Activated T-helper 2 cell treated with anti-CD3 and anti-CD28 coated beads, Interferon-gamma antibody, Interleukin-2, Interleukin-4, amounts not matched to agents 10 μg/mL and 5 μg/mL and 100 μg/mL, durations not matched to agents 14 hours and 24 hours and 36 hours (primary cell): ENCODE measurements around the gene UBE2Z. TPM values are rescaled to one million over a fixed set of nuclear protein-coding genes. Genes with fewer than 3 reads are reported as not detected.
"Not testable (repeated sequence)": the region's sequence is repeated elsewhere in the genome, so short reads cannot be mapped to it uniquely, and the experiment has no call there.

Source experiments
- DNase-seq: peaks from one replicate; pipeline ENCODE4 v3.0.0; 2021; ENCODE audit warnings: low spot score
- H3K27ac Mint-ChIP-seq: one replicate; pipeline ENCODE4 v1.8.0; 2021; ENCODE audit warnings: mixed read lengths
- H3K27me3 Mint-ChIP-seq: one replicate; pipeline ENCODE4 v1.8.0; 2021; ENCODE audit warnings: low read depth, mixed read lengths
- H3K36me3 Mint-ChIP-seq: one replicate; pipeline ENCODE4 v1.8.0; 2021; ENCODE audit warnings: low read depth, mixed read lengths
- H3K4me1 Mint-ChIP-seq: one replicate; pipeline ENCODE4 v1.8.0; 2021; ENCODE audit warnings: low read depth, mixed read lengths
- H3K4me3 Mint-ChIP-seq: one replicate; pipeline ENCODE4 v1.8.0; 2021; ENCODE audit warnings: low read depth, mild to moderate bottlenecking, moderate library complexity, mixed read lengths
- H3K9me3 Mint-ChIP-seq: one replicate; pipeline ENCODE4 v1.8.0; 2021; ENCODE audit warnings: mixed read lengths
- intact Hi-C: fragments of 100-400 bp; cut with micrococcal nuclease; formaldehyde crosslinking; loops from one replicate; pipeline ENCODE4 v1.15.1; 2023
- total RNA-seq: library from RNA; stranded (reverse); gene quantifications from 2 replicates; pipeline ENCODE4 v1.2.3, GENCODE V29; 2022

The UBE2Z gene
- total RNA-seq, result 81.3 and 85.2 TPM in 2 replicates

GRCh38 chr17:48908047-48908843 lies at the start of gene UBE2Z:
UBE2Z (plus strand) TSS chr17:48908407; CDS start chr17:48908504, 97 bp downstream.
- peak within 1 kb of the TSS; percentile 87 for H3K4me3 Mint-ChIP-seq
- no peaks in the 10 kb centered on the region for H3K27me3 Mint-ChIP-seq
- peak within 1 kb of the TSS; percentile 95 for H3K27ac Mint-ChIP-seq
- peaks cover 39% of the 10 kb centered on the region for H3K4me1 Mint-ChIP-seq
- no peaks in the 10 kb centered on the region for H3K9me3 Mint-ChIP-seq
- intact Hi-C loops, result loop anchor here (1.0 to 10.0 kb wide), 2 partner anchors 16 to 287 kb away; partner anchors contain the start of gene ATP5MC1
- DNase-seq, result peak; percentile 82
- H3K36me3 Mint-ChIP-seq, result peaks cover 43% of the 10 kb centered on the region

- Mint-ChIP-seq H3K4me1 (peaks cover 21% of the 10 kb centered on the region), H3K27me3 (no peaks in the 10 kb centered on the region), H3K36me3 (peaks cover 65% of the 10 kb centered on the region), H3K9me3 (no peaks in the 10 kb centered on the region), H3K4me3 (no peak overlapping the region), H3K27ac (no peak overlapping the region)
- intact Hi-C loops, result no loop called here
- DNase-seq, result no peak
Observed at GRCh38 chr17:48860034-48860433, 48.2 kb upstream of the UBE2Z start.

- no peak overlapping the region for H3K4me3 Mint-ChIP-seq
- intact Hi-C loops, result no loop called here
- H3K27ac Mint-ChIP-seq, result no peak overlapping the region
- DNase-seq, result no peak
- H3K36me3 Mint-ChIP-seq, result peaks cover 63% of the 10 kb centered on the region
- H3K9me3 Mint-ChIP-seq, result no peaks in the 10 kb centered on the region
- H3K4me1 Mint-ChIP-seq, result peaks cover 17% of the 10 kb centered on the region
- no peaks in the 10 kb centered on the region for H3K27me3 Mint-ChIP-seq
Observed at GRCh38 chr17:48860456-48860855, 47.8 kb upstream of the UBE2Z start.

GRCh38 chr17:48868916-48869500 lies 39.2 kb upstream of the UBE2Z start:
- Mint-ChIP-seq H3K4me1 (peaks cover 4% of the 10 kb centered on the region), H3K36me3 (peaks cover 18% of the 10 kb centered on the region), H3K9me3 (no peaks in the 10 kb centered on the region), H3K4me3 (no peak overlapping the region), H3K27me3 (peaks cover 2% of the 10 kb centered on the region), H3K27ac (no peak overlapping the region)
- no peak for DNase-seq
- intact Hi-C loops, result no loop called here

- Mint-ChIP-seq H3K9me3 (no peaks in the 10 kb centered on the region), H3K4me3 (no peak overlapping the region), H3K4me1 (peaks cover 5% of the 10 kb centered on the region), H3K27me3 (peaks cover 2% of the 10 kb centered on the region), H3K27ac (no peak overlapping the region), H3K36me3 (peaks cover 11% of the 10 kb centered on the region)
- intact Hi-C loops, result no loop called here
- no peak for DNase-seq
Observed at GRCh38 chr17:48869821-48870318, 38.3 kb upstream of the UBE2Z start.

- intact Hi-C loops, result no loop called here
- no peak for DNase-seq
- H3K27ac Mint-ChIP-seq, result no peak overlapping the region
- H3K9me3 Mint-ChIP-seq, result no peaks in the 10 kb centered on the region
- H3K4me1 Mint-ChIP-seq, result peaks cover 7% of the 10 kb centered on the region
- peaks cover 3% of the 10 kb centered on the region for H3K36me3 Mint-ChIP-seq
- no peak overlapping the region for H3K4me3 Mint-ChIP-seq
- peaks cover 4% of the 10 kb centered on the region for H3K27me3 Mint-ChIP-seq
Observed at GRCh38 chr17:48871035-48871550, 37.1 kb upstream of the UBE2Z start.

- DNase-seq, result no peak
- H3K9me3 Mint-ChIP-seq, result no peaks in the 10 kb centered on the region
- H3K4me1 Mint-ChIP-seq, result peaks cover 10% of the 10 kb centered on the region
- H3K4me3 Mint-ChIP-seq, result no peak overlapping the region
- peaks cover 4% of the 10 kb centered on the region for H3K27me3 Mint-ChIP-seq
- no peak overlapping the region for H3K27ac Mint-ChIP-seq
- intact Hi-C loops, result no loop called here
- H3K36me3 Mint-ChIP-seq, result no peaks in the 10 kb centered on the region
Observed at GRCh38 chr17:48871551-48872351, 36.5 kb upstream of the UBE2Z start.

GRCh38 chr17:48872409-48872808 lies 35.8 kb upstream of the UBE2Z start:
- peaks cover 15% of the 10 kb centered on the region for H3K4me1 Mint-ChIP-seq
- H3K9me3 Mint-ChIP-seq, intact Hi-C loops, H3K4me3 Mint-ChIP-seq, H3K27me3 Mint-ChIP-seq, H3K27ac Mint-ChIP-seq, DNase-seq, H3K36me3 Mint-ChIP-seq: not testable (repeated sequence)

- no peak overlapping the region for H3K27ac Mint-ChIP-seq
- H3K27me3 Mint-ChIP-seq, result peaks cover 4% of the 10 kb centered on the region
- no peak overlapping the region for H3K4me3 Mint-ChIP-seq
- DNase-seq, result no peak
- intact Hi-C loops, result no loop called here
- peaks cover 16% of the 10 kb centered on the region for H3K4me1 Mint-ChIP-seq
- H3K36me3 Mint-ChIP-seq, result no peaks in the 10 kb centered on the region
- H3K9me3 Mint-ChIP-seq, result no peaks in the 10 kb centered on the region
Observed at GRCh38 chr17:48873209-48873608, 35.0 kb upstream of the UBE2Z start.

GRCh38 chr17:48873696-48874443 lies 34.3 kb upstream of the UBE2Z start:
- Mint-ChIP-seq H3K27ac (no peak overlapping the region), H3K4me1 (peaks cover 16% of the 10 kb centered on the region), H3K27me3 (peaks cover 4% of the 10 kb centered on the region), H3K36me3 (no peaks in the 10 kb centered on the region), H3K9me3 (no peaks in the 10 kb centered on the region), H3K4me3 (no peak overlapping the region)
- no peak for DNase-seq
- intact Hi-C loops, result no loop called here

- H3K4me1 Mint-ChIP-seq, result peaks cover 12% of the 10 kb centered on the region
- no peak overlapping the region for H3K27ac Mint-ChIP-seq
- no peaks in the 10 kb centered on the region for H3K9me3 Mint-ChIP-seq
- DNase-seq, result peak; percentile 52
- intact Hi-C loops, result loop anchor here (1.0 to 5.0 kb wide), 4 partner anchors 42 to 202 kb away; no protein-coding TSS in a partner anchor
- H3K36me3 Mint-ChIP-seq, result no peaks in the 10 kb centered on the region
- no peak overlapping the region for H3K4me3 Mint-ChIP-seq
- H3K27me3 Mint-ChIP-seq, result peaks cover 3% of the 10 kb centered on the region
Observed at GRCh38 chr17:48878920-48879898, 29.0 kb upstream of the UBE2Z start.
